HG03575 (cell line): Measurements from ENCODE around the gene MRPL23.

Experiments
- ATAC-seq: cut with Tn5 transposase; IDR thresholded peaks from one replicate; pipeline ENCODE4 v1.9.1; 2021; ENCODE audit not compliant: unreplicated experiment, insufficient number of reproducible peaks, low FRiP score; ENCODE audit errors: extremely low read depth

The MRPL23 gene

GRCh38 chr11:1979607-1980006, 32.5 kb downstream of the MRPL23 start:
- no peak for ATAC-seq

- no peak for ATAC-seq
Observed at GRCh38 chr11:1982873-1983600, 35.9 kb downstream of the MRPL23 start.

GRCh38 chr11:1983601-1983961, 36.4 kb downstream of the MRPL23 start:
- ATAC-seq = no peak

- ATAC-seq = no peak
Observed at GRCh38 chr11:1987024-1987423, 39.9 kb downstream of the MRPL23 start.

GRCh38 chr11:1988174-1988573, 41.0 kb downstream of the MRPL23 start:
- no peak for ATAC-seq

GRCh38 chr11:1988667-1989317, 41.7 kb downstream of the MRPL23 start:
- ATAC-seq = no peak

- ATAC-seq = no peak
Observed at GRCh38 chr11:1989953-1990352, 42.8 kb downstream of the MRPL23 start.

GRCh38 chr11:1990872-1991578, 43.9 kb downstream of the MRPL23 start:
- ATAC-seq = no peak

GRCh38 chr11:1992111-1992510, 45.0 kb downstream of the MRPL23 start:
- ATAC-seq = no peak

GRCh38 chr11:1994121-1994520, 47.0 kb downstream of the MRPL23 start:
- no peak for ATAC-seq

- ATAC-seq = no peak
Observed at GRCh38 chr11:1997755-1998154, 50.6 kb downstream of the MRPL23 start, which contains the start of gene H19. Gene H19, minus strand, starts transcription at chr11:1997842.

- no peak for ATAC-seq
Observed at GRCh38 chr11:1998290-1998689, 51.2 kb downstream of the MRPL23 start.

GRCh38 chr11:1998861-1999260, 51.7 kb downstream of the MRPL23 start:
- ATAC-seq = no peak

- no peak for ATAC-seq
Observed at GRCh38 chr11:2002042-2002776, 55.1 kb downstream of the MRPL23 start.

- no peak for ATAC-seq
Observed at GRCh38 chr11:2002807-2003206, 55.7 kb downstream of the MRPL23 start.

- ATAC-seq = no peak
Observed at GRCh38 chr11:2004466-2004865, 57.3 kb downstream of the MRPL23 start.
